ENCODE data around the gene DYNC1H1.

Gene DYNC1H1

GRCh38 chr14:101950100-101950499 lies 14.3 kb upstream of the DYNC1H1 start:
- Histone ChIP-seq H3K27me3 (ENCODE audit: insufficient read depth, low read depth) (no peaks in the 10 kb centered on the region), H3K4me1 (ENCODE audit: low read depth, poor library complexity, severe bottlenecking) (peaks cover 10% of the 10 kb centered on the region), H3K9ac (no peak overlapping the region), H4K20me1 (ENCODE audit: insufficient read depth) (no peaks in the 10 kb centered on the region), H3K4me3 (IDR thresholded peaks at IDR 0.05; ENCODE audit: insufficient read depth, low read depth, low read length) (no peak overlapping the region), H2AFZ (ENCODE audit: low read depth) (no peak overlapping the region), H3K36me3 (ENCODE audit: insufficient read depth) (no peaks in the 10 kb centered on the region), H3K79me2 (ENCODE audit: insufficient read depth, low read depth) (peaks cover 9% of the 10 kb centered on the region; the same call in 1 of the 2 replicates), H3K27ac (no peak overlapping the region), H3K4me2 (no peak overlapping the region)
- no peak for TF ChIP-seq CTCF (conservative IDR thresholded peaks at IDR 0.05; ENCODE audit: low read depth, low read length)

- H3K36me3 ChIP-seq (ENCODE audit: insufficient read depth) = no peaks in the 10 kb centered on the region
- peaks cover 9% of the 10 kb centered on the region; the same call in 1 of the 2 replicates for H3K79me2 ChIP-seq (ENCODE audit: insufficient read depth, low read depth)
- peaks cover 10% of the 10 kb centered on the region for H3K4me1 ChIP-seq (ENCODE audit: low read depth, poor library complexity, severe bottlenecking)
- H3K4me3 ChIP-seq (IDR thresholded peaks at IDR 0.05; ENCODE audit: insufficient read depth, low read depth, low read length) = no peak overlapping the region
- no peak overlapping the region for H3K9ac ChIP-seq
- TF ChIP-seq CTCF (conservative IDR thresholded peaks at IDR 0.05; ENCODE audit: low read depth, low read length) = no peak
- no peaks in the 10 kb centered on the region for H4K20me1 ChIP-seq (ENCODE audit: insufficient read depth)
- H3K4me2 ChIP-seq = no peak overlapping the region
- no peak overlapping the region for H2AFZ ChIP-seq (ENCODE audit: low read depth)
- H3K27ac ChIP-seq = no peak overlapping the region
- H3K27me3 ChIP-seq (ENCODE audit: insufficient read depth, low read depth) = no peaks in the 10 kb centered on the region
Observed at GRCh38 chr14:101950516-101951215, 13.7 kb upstream of the DYNC1H1 start.

- H2AFZ ChIP-seq (ENCODE audit: low read depth) = no peak overlapping the region
- H3K36me3 ChIP-seq (ENCODE audit: insufficient read depth) = no peaks in the 10 kb centered on the region
- no peak overlapping the region for H3K4me3 ChIP-seq (IDR thresholded peaks at IDR 0.05; ENCODE audit: insufficient read depth, low read depth, low read length)
- H3K27ac ChIP-seq = no peak overlapping the region
- H3K79me2 ChIP-seq (ENCODE audit: insufficient read depth, low read depth) = peaks cover 9% of the 10 kb centered on the region; the same call in 1 of the 2 replicates
- peaks cover 5% of the 10 kb centered on the region for H3K4me1 ChIP-seq (ENCODE audit: low read depth, poor library complexity, severe bottlenecking)
- no peak for TF ChIP-seq CTCF (conservative IDR thresholded peaks at IDR 0.05; ENCODE audit: low read depth, low read length)
- H3K27me3 ChIP-seq (ENCODE audit: insufficient read depth, low read depth) = no peaks in the 10 kb centered on the region
- H3K4me2 ChIP-seq = no peak overlapping the region
- no peak overlapping the region for H3K9ac ChIP-seq
- no peaks in the 10 kb centered on the region for H4K20me1 ChIP-seq (ENCODE audit: insufficient read depth)
Observed at GRCh38 chr14:101953151-101953550, 11.2 kb upstream of the DYNC1H1 start.

- Histone ChIP-seq H2AFZ (ENCODE audit: low read depth) (no peak overlapping the region), H3K4me1 (ENCODE audit: low read depth, poor library complexity, severe bottlenecking) (no peaks in the 10 kb centered on the region), H3K36me3 (ENCODE audit: insufficient read depth) (no peaks in the 10 kb centered on the region), H4K20me1 (ENCODE audit: insufficient read depth) (no peaks in the 10 kb centered on the region), H3K27ac (no peak overlapping the region), H3K9ac (no peak overlapping the region), H3K79me2 (ENCODE audit: insufficient read depth, low read depth) (no peaks in the 10 kb centered on the region), H3K4me2 (no peak overlapping the region), H3K4me3 (IDR thresholded peaks at IDR 0.05; ENCODE audit: insufficient read depth, low read depth, low read length) (no peak overlapping the region), H3K27me3 (ENCODE audit: insufficient read depth, low read depth) (no peaks in the 10 kb centered on the region)
- TF ChIP-seq CTCF (conservative IDR thresholded peaks at IDR 0.05; ENCODE audit: low read depth, low read length) = no peak
Observed at GRCh38 chr14:101954501-101954900, 9.9 kb upstream of the DYNC1H1 start.

All from KMS-11 (cell line).